ENCODE results near the gene SIVA1. TPM values are rescaled to one million over a fixed set of nuclear protein-coding genes. Genes with fewer than 3 reads are reported as not detected.

SIVA1 gene
- total and polyA plus RNA-seq, 2 of the 8 experiments (the other 6 are each of a cell fraction or from before 2014, with no cell fraction given), result 123 to 589 TPM

- peaks cover 5% of the 10 kb centered on the region; the same call in 1 of the 2 replicates for H3K23me2 ChIP-seq (ENCODE audit: low read depth, low read length)
- H2BK20ac ChIP-seq (ENCODE audit: low read length), result no peak overlapping the region
- no peak overlapping the region for H3K4ac ChIP-seq (replicated peaks; ENCODE audit: insufficient read length, low read depth, low read length)
- H3K27me3 ChIP-seq (replicated peaks in 1 of 4; ENCODE audit: control insufficient read depth in 3 of 4, extremely low read depth in 1 of 4, insufficient read depth in 3 of 4, low read length in 3 of 4), result no peaks in the 10 kb centered on the region
- peaks cover 5 to 14% of the 10 kb centered on the region in 2 experiments for H3K9me3 ChIP-seq (ENCODE audit: insufficient read depth in 2 of 2, low read depth in 1 of 2, low read length in 1 of 2)
- H3K9ac ChIP-seq (replicated peaks in 1 of 4; ENCODE audit: extremely low read depth in 1 of 4, low read depth in 3 of 4, low read length in 3 of 4), result no peak overlapping the region
- no peak overlapping the region for H4K5ac ChIP-seq (ENCODE audit: insufficient read length, low read depth, low read length)
- ChIA-PET POLR2A (ENCODE audit: partially characterized antibody) (interaction anchor here (0.9 to 1.3 kb wide), 3 partner anchors 11 to 45 kb away, joined by 3 to 7 read pairs (median 3); partner anchors contain the start of gene ZBTB42), CTCF (ENCODE audit: partially characterized antibody) (interaction anchor here (0.8 to 2.6 kb wide), 7 partner anchors 13 to 67 kb away, joined by 3 to 9 read pairs (median 4); partner anchors contain the start of gene ADSS1)
- peaks cover 32% of the 10 kb centered on the region for H3K79me1 ChIP-seq (ENCODE audit: low read depth, low read length)
- H3K56ac ChIP-seq (replicated peaks; ENCODE audit: insufficient read length, low read depth, low read length), result no peak overlapping the region
- H4K8ac ChIP-seq (ENCODE audit: extremely low read depth, insufficient read depth, low read length), result no peak overlapping the region
- H2BK5ac ChIP-seq (ENCODE audit: low read depth, low read length), result no peak overlapping the region
- FAIRE-seq (no peak), DNase-seq (ENCODE audit: low read depth in 1 of 2, low spot score in 2 of 2) (no peak)
- H2AFZ ChIP-seq (ENCODE audit: low read length), result no peak overlapping the region
- no peak overlapping the region for H2BK15ac ChIP-seq (ENCODE audit: low read length)
- H4K20me1 ChIP-seq (replicated peaks in 1 of 2; ENCODE audit: control insufficient read depth in 1 of 2, insufficient read depth in 2 of 2, low read length in 2 of 2), result peaks cover 27 to 55% of the 10 kb centered on the region in 2 experiments
- 92% methylated on average over 11 of the region's 11 CpGs; no CpG with 5 or more reads in 1 of the 2 experiments for WGBS, 2 experiments (ENCODE audit: extremely low coverage in 1 of 2, insufficient coverage in 1 of 2, insufficient read length in 1 of 2, insufficient replicate concordance in 2 of 2, low coverage in 1 of 2, low lambda C conversion rate in 2 of 2, missing lambda C conversion rate in 1 of 2)
- H2AK5ac ChIP-seq (ENCODE audit: low read depth, low read length), result no peak overlapping the region
- H3K4me3 ChIP-seq (ENCODE audit: extremely low read depth in 1 of 4, insufficient read depth in 2 of 4, low read depth in 3 of 4, low read length in 4 of 4), result no peak overlapping the region
- H3K23ac ChIP-seq (ENCODE audit: insufficient read length), result no peak overlapping the region
- peaks cover 10 to 51% of the 10 kb centered on the region in 2 experiments; a peak in 3 of 4 replicates for H3K79me2 ChIP-seq (ENCODE audit: control insufficient read depth in 1 of 2, insufficient read depth in 2 of 2, low read length in 2 of 2)
- H3K14ac ChIP-seq (ENCODE audit: insufficient read length), result no peak overlapping the region
- H3K4me1 ChIP-seq (replicated peaks in 1 of 4; ENCODE audit: control insufficient read depth in 3 of 4, insufficient read depth in 4 of 4, low read length in 3 of 4), result peaks cover 0 to 9% (median 5%) of the 10 kb centered on the region in 4 experiments; a peak in 6 of 7 replicates
- H3K4me2 ChIP-seq (ENCODE audit: insufficient read depth in 1 of 2, low read depth in 2 of 2, low read length in 2 of 2), result no peak overlapping the region
- no peak overlapping the region for H2BK120ac ChIP-seq (replicated peaks; ENCODE audit: low read depth, low read length)
- H3K36me3 ChIP-seq (ENCODE audit: control insufficient read depth in 2 of 4, insufficient read depth in 4 of 4, low read length in 3 of 4), result peaks cover 8 to 36% (median 23%) of the 10 kb centered on the region in 4 experiments; a peak in 7 of 8 replicates
- no peak overlapping the region for H2BK12ac ChIP-seq (ENCODE audit: low read depth, low read length)
- no peak overlapping the region for H3K27ac ChIP-seq (ENCODE audit: low read depth, low read length)
- H3K18ac ChIP-seq (ENCODE audit: extremely low read depth, low read length), result no peak overlapping the region
- no peak overlapping the region for H4K91ac ChIP-seq (replicated peaks; ENCODE audit: insufficient read length, low read length)
- no peak for TF ChIP-seq EP300 (IDR thresholded peaks at IDR 0.05; ENCODE audit: borderline replicate concordance in 1 of 2, low read depth in 2 of 2, low read length in 2 of 2)
- TF ChIP-seq RAD21 (IDR thresholded peaks at IDR 0.05 in 1 of 2, conservative IDR thresholded peaks at IDR 0.05 in 1 of 2; ENCODE audit: low read depth in 2 of 2, low read length in 2 of 2), result no peak
- no peak for TF ChIP-seq USF2 (IDR thresholded peaks at IDR 0.05; ENCODE audit: low read length)
- no peak for TF ChIP-seq RBBP5 (IDR thresholded peaks at IDR 0.05; ENCODE audit: borderline replicate concordance, low read depth, low read length)
- no peak for TF ChIP-seq KDM1A (IDR thresholded peaks at IDR 0.05; ENCODE audit: borderline replicate concordance, low read length)
- no peak for TF ChIP-seq CHD1 (IDR thresholded peaks at IDR 0.05; ENCODE audit: low read depth, low read length)
- TF ChIP-seq SRF (IDR thresholded peaks at IDR 0.05; ENCODE audit: low read depth, low read length), result no peak
- TF ChIP-seq CTBP2 (IDR thresholded peaks at IDR 0.05; ENCODE audit: borderline replicate concordance, insufficient read depth, insufficient read length, low read length), result no peak
- no peak for TF ChIP-seq RFX5 (IDR thresholded peaks at IDR 0.05; ENCODE audit: borderline replicate concordance, low read depth, low read length)
- no peak for TF ChIP-seq CREB1 (IDR thresholded peaks at IDR 0.05)
- no peak for TF ChIP-seq RNF2 (IDR thresholded peaks at IDR 0.05; ENCODE audit: borderline replicate concordance, low read depth, low read length, missing control alignments, poor library complexity, severe bottlenecking)
Observed at GRCh38 chr14:104755621-104756020, 2.7 kb downstream of the SIVA1 start.
